ENCODE results near the gene SETMAR.
A peak's percentile ranks its signal among the peaks of the same experiment; 100 is the strongest.
"Not testable (repeated sequence)": the region's sequence is repeated elsewhere in the genome, so short reads cannot be mapped to it uniquely, and the experiment has no call there.

Gene SETMAR

DNA sequence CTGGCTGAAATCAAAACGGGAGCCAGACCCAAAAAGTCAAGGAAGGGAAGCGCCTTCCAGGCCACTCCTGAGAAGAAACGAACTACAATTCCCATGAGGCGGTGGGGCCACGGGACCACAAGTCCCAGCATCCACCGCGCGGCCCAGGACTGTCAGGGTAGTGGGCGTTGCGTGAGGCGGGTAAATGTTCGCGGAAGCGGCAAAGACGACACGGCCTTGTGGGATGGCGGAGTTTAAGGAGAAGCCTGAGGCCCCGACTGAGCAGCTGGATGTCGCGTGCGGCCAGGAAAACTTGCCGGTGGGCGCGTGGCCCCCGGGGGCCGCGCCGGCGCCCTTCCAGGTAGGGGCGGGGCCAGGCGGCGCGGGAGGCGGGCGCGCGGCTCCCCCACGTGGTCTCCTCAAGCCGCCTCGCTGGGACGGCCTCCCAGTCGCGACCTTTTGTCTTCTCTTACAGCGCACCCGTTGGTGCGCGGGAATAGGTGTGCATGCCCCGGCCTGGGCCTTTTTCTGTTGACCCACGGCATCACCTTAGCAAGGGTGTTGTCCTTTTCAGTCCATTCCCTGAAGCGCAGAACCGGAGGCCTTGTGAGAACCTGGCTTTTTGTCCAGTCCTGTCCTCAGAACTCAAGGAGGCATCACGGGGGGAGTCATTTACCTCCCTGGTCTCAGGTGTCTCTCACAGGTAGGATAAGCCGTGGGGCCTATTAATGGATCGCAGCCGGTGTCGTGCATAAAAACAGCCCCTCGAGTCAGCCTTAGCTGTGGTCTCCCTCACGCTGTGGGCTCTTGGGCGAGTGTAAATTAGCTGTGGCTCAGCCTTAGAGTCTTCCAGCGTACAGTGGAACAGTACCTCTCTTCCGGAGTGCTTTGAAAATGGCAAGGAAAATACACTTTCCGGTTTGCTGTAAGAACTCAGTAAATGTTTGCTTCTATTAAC, at the start of gene SETMAR:
Gene SETMAR, plus strand, starts transcription at position 183 of the 937 bp plus-strand sequence. Its CDS starts 2 bp downstream, at position 185.
- DNase-seq (ENCODE audit: low read depth in 2 of 2): peak; percentile 49 to 72

DNA sequence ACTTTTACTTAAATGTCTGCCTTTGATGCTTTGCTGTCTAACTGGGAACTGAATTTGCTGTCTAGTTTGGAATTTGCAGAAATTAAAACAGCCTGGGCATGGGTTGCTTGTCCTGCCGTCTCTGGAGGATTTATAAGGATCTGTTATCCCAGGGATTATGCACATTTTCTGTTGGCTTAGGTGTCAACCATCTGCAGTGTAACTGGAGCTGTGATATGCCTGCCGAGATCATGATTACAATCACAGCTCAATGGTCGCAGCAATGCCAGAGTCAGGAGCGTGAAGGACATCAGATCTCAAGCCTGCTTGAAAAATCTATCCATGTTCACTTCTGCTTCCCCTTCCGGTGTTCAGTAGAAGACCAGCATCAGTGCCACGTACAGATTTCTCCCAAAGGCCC, 41.8 kb upstream of the SETMAR start:
- no peak for DNase-seq (ENCODE audit: low read depth in 2 of 2)

- DNase-seq (ENCODE audit: low read depth in 2 of 2): no peak
Observed at GRCh38 chr3:4264040-4264439, 39.1 kb upstream of the SETMAR start.

- no peak for DNase-seq (ENCODE audit: low read depth in 2 of 2)
Observed at GRCh38 chr3:4270720-4271119, 32.4 kb upstream of the SETMAR start.

DNA sequence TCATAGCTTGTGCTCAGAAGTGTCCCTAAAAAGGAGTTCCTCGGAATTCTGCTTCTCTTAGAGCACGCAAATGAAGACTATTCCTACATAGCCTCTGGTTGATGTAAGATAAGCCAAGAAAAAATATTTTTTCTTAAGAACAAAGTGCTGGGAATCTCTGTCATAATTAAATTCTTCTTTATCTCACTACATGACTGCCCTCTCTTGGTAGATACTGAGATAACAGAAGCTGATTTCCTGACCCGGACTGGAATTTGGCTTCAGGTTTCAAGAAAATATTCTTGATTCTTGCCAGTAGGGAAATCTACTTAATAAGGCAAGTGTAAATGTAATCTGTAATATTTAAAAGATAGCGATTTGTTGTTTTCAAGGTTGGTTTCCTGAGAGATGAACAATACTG, 31.3 kb upstream of the SETMAR start:
- no peak for DNase-seq (ENCODE audit: low read depth in 2 of 2)

GRCh38 chr3:4279516-4280105, 23.6 kb upstream of the SETMAR start:
- no peak for DNase-seq (ENCODE audit: low read depth in 2 of 2)

DNA sequence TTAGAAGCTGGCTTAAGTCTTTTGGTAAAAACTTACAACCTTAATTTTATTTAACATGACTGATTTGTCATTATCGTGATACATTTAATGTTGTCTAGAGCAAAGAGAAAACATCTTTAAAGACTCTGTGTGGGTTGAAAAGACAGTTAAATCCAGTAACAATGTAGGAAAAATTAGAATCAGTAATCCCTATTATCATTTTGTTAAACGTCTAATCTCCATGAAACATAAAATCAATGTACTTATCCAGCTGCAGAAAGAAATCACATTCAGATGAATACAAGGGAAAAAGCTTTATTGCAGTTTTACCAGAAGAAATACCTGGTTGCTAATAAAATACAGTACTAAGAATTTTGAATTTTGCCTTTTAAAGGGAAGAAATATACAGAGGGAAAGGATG, 21.2 kb upstream of the SETMAR start:
- no peak for DNase-seq (ENCODE audit: low read depth in 2 of 2)

- DNase-seq (ENCODE audit: low read depth in 2 of 2): no peak
Observed at GRCh38 chr3:4284865-4285264, 18.3 kb upstream of the SETMAR start.

DNA sequence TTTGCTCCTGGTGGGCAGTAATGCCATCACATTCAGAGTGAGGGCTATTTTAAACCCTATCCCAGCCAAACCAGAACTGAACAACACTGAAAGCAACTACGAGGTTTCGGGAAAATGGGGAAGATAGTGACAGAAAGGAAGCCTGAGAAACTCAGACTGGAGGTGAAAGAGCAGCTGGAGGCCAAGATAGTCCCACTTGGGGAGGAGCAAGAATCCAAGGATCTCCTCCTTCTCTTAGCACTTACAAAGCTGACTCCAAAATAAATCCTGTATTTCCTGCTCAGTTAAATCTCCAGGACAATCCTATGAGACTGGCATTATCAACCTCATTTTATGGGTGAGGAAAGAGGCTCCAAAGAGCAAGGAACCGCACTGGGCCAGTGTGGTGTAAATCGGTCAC, 14.1 kb upstream of the SETMAR start:
- DNase-seq (ENCODE audit: low read depth in 2 of 2): no peak

GRCh38 chr3:4290272-4290893, 12.8 kb upstream of the SETMAR start:
- DNase-seq (ENCODE audit: low read depth in 2 of 2): no peak

- DNase-seq (ENCODE audit: low read depth in 2 of 2): no peak
Observed at GRCh38 chr3:4292301-4292700, 10.9 kb upstream of the SETMAR start.

DNA sequence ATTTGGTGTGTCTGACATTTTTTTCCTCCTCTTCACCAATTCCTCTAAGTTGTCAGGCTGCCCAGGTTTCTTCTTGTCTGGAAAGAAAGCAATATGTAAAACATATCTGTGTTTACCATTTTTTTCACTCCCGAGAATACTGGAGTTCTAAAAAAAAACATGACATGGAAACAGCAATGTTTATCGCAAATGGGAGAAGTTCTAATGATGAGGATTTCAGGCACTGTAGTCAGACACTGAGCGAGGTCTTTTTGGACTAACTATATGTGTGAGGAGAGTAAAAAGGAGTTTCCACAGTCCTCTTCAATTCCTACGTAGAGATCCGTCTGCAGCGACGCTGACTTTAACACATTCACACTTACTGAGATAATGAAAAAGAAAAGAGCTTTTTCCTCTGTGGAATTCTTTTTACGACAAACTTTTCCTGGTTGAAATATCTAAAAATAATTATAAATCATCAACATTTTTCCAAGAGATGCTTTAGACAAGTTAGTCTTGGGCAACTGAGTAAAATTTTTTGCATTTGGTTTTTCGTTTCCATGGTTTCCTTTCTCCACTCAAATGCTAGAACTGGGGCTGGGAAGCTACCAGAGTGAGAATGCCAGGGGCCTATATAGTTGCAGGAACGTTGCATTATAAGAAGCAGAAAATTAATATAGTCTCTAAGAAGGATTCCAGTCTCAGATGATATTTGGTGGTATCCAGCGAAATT, 8.4 kb upstream of the SETMAR start:
- no peak for DNase-seq (ENCODE audit: low read depth in 2 of 2)

GRCh38 chr3:4296454-4296853, 6.7 kb upstream of the SETMAR start:
- not testable (repeated sequence) for DNase-seq (ENCODE audit: low read depth in 2 of 2)

- no peak for DNase-seq (ENCODE audit: low read depth in 2 of 2)
Observed at GRCh38 chr3:4297486-4297885, 5.7 kb upstream of the SETMAR start.

DNA sequence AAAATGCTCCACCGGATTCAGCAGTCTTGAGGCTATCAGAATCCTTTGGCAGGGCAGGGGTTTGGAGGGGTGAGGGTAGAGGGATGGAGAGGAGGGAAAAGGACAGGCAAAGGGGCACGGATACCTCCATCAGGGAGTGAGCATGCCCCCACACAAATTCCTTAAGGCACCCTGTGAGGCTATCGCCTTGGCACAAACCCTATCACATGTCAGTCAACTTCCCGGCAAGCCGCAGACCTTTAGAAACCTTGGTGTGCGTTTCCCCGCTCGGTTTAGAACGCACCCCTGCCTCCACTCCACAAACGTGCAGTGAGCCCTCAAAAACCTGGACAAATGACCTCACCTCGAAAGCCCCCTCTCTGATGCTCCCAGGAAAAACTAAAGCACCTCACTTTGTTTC, 422 bp upstream of the SETMAR start:
- no peak for DNase-seq (ENCODE audit: low read depth in 2 of 2)

DNA sequence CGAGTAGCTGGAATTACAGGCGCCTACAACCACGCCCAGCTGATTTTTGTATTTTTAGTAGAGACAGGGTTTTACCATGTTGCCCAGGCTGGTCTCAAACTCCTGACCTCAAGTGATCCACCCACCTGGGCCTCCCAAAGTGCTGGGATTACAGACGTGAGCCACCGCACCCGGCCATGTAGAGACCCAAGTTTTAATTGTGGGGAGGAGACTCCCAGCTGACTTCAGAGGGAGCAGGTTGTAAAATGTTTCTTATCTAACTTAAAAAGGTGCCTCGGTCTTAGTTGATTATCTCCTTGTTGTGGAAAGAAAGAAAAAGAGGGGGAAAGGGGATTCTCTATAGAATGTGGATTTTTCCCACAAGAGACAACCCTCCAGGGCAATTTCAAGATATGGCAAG, 2.0 kb downstream of the SETMAR start:
- not testable (repeated sequence) for DNase-seq (ENCODE audit: low read depth in 2 of 2)

GRCh38 chr3:4306091-4306490, 2.9 kb downstream of the SETMAR start:
- DNase-seq (ENCODE audit: low read depth in 2 of 2): no peak

DNA sequence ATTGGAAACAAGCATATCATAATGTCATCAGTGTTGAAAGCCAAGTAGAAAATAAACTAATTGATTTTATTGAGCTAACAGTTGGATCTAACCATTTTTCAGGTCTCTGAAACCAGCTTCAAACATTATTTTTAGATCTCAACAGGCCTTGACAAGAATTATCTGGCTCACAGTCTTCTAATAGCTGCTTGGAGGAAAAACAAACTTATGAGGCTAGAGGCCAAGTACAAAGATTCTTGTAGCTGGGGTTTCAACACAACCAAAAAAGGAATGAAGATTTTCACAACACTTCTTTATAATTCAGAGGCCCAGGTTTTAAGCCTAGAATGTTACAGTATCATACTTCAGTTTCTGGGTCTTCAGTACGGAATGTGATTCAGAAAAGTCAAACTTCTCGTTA, 3.7 kb downstream of the SETMAR start:
- DNase-seq (ENCODE audit: low read depth in 2 of 2): no peak

GRCh38 chr3:4309491-4310128, 6.4 kb downstream of the SETMAR start:
- no peak for DNase-seq (ENCODE audit: low read depth in 2 of 2)

GRCh38 chr3:4310971-4311370, 7.8 kb downstream of the SETMAR start:
- DNase-seq (ENCODE audit: low read depth in 2 of 2): no peak

DNA sequence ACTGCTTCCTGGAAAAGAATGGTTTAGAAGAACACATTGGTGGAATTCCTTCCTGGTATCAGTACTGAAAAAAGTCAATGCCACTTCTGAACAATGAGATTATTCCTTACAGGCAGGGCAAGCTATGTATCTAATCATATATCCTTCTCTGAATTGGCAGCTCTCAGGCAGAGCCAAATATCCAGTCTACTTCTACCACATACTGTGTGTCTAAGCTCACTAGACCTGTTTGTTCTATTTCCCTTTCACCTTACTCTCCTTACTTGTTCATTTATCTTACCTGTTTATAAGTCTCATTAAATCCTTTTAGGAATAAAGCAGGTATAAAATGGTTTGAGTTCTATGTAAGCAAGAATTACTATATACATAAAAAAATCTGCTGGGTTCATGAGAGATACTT, 8.3 kb downstream of the SETMAR start:
- DNase-seq (ENCODE audit: low read depth in 2 of 2): no peak

Measured in stimulated activated CD8-positive, alpha-beta memory T cell treated with anti-CD3 and anti-CD28 coated beads, Interleukin-2, amount 100 ng/mL, for 1 hour (primary cell).